ENCODE results near the gene CALD1. TPM values are rescaled to one million over a fixed set of nuclear protein-coding genes. Genes with fewer than 3 reads are reported as not detected.

CALD1 gene
- polyA plus RNA-seq, 1 donor from 2014 or later: 8.0 TPM

DNA sequence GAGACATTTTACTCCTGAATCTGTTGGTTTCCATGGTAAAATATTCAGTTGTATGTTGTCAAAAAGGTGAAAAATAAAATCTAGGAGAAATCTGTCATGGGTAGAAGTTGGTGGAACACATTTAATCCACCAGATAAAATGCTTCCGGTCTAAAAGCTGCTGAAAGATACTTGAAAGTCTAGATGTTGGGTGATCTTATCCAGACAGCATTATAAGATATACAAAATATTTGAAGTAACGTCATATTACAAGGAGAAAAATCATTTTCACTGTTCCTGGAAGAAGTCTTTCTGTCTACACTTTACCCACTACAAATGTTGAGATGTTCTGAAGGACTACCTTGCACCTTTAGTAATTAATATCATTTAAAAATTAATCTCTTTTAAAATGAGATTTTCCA is 40.9 kb downstream of the CALD1 start:
- TF ChIP-seq SMC3 (conservative IDR thresholded peaks at IDR 0.05; ENCODE audit: poor library complexity) (no peak), EP300 (conservative IDR thresholded peaks at IDR 0.05; ENCODE audit: poor library complexity, severe bottlenecking) (no peak), MXI1 (conservative IDR thresholded peaks at IDR 0.05; ENCODE audit: poor library complexity, severe bottlenecking) (no peak), POLR2AphosphoS5 (IDR thresholded peaks at IDR 0.05) (no peak), TAF1 (IDR thresholded peaks at IDR 0.05; ENCODE audit: low read depth) (no peak), RAD21 (conservative IDR thresholded peaks at IDR 0.05) (no peak), EZH2 (IDR thresholded peaks at IDR 0.05; ENCODE audit: borderline replicate concordance, insufficient read depth, low read length, poor library complexity, severe bottlenecking) (no peak)
- TF ChIP-seq, protein P1, sequence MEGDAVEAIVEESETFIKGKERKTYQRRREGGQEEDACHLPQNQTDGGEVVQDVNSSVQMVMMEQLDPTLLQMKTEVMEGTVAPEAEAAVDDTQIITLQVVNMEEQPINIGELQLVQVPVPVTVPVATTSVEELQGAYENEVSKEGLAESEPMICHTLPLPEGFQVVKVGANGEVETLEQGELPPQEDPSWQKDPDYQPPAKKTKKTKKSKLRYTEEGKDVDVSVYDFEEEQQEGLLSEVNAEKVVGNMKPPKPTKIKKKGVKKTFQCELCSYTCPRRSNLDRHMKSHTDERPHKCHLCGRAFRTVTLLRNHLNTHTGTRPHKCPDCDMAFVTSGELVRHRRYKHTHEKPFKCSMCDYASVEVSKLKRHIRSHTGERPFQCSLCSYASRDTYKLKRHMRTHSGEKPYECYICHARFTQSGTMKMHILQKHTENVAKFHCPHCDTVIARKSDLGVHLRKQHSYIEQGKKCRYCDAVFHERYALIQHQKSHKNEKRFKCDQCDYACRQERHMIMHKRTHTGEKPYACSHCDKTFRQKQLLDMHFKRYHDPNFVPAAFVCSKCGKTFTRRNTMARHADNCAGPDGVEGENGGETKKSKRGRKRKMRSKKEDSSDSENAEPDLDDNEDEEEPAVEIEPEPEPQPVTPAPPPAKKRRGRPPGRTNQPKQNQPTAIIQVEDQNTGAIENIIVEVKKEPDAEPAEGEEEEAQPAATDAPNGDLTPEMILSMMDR (IDR thresholded peaks at IDR 0.05; ENCODE audit: poor library complexity, severe bottlenecking): no peak
- TF ChIP-seq, protein P2, sequence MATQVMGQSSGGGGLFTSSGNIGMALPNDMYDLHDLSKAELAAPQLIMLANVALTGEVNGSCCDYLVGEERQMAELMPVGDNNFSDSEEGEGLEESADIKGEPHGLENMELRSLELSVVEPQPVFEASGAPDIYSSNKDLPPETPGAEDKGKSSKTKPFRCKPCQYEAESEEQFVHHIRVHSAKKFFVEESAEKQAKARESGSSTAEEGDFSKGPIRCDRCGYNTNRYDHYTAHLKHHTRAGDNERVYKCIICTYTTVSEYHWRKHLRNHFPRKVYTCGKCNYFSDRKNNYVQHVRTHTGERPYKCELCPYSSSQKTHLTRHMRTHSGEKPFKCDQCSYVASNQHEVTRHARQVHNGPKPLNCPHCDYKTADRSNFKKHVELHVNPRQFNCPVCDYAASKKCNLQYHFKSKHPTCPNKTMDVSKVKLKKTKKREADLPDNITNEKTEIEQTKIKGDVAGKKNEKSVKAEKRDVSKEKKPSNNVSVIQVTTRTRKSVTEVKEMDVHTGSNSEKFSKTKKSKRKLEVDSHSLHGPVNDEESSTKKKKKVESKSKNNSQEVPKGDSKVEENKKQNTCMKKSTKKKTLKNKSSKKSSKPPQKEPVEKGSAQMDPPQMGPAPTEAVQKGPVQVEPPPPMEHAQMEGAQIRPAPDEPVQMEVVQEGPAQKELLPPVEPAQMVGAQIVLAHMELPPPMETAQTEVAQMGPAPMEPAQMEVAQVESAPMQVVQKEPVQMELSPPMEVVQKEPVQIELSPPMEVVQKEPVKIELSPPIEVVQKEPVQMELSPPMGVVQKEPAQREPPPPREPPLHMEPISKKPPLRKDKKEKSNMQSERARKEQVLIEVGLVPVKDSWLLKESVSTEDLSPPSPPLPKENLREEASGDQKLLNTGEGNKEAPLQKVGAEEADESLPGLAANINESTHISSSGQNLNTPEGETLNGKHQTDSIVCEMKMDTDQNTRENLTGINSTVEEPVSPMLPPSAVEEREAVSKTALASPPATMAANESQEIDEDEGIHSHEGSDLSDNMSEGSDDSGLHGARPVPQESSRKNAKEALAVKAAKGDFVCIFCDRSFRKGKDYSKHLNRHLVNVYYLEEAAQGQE (IDR thresholded peaks at IDR 0.05; ENCODE audit: borderline replicate concordance): no peak
- Histone ChIP-seq H3F3A (ENCODE audit: insufficient read depth, low read length, poor library complexity, severe bottlenecking) (no peaks in the 10 kb centered on the region), H3K9me3 (ENCODE audit: low read length) (no peaks in the 10 kb centered on the region), H3K27ac (ENCODE audit: low read length) (no peak overlapping the region), H3K4me3 (ENCODE audit: low read length) (no peak overlapping the region), H4K20me1 (ENCODE audit: insufficient read depth) (no peaks in the 10 kb centered on the region), H3K9me2 (ENCODE audit: insufficient read depth, low read length) (no peaks in the 10 kb centered on the region), H3K27me3 (ENCODE audit: insufficient read depth, low read depth, low read length) (no peaks in the 10 kb centered on the region), H3K79me2 (replicated peaks; ENCODE audit: insufficient read depth, low read length) (no peaks in the 10 kb centered on the region), H3K9ac (ENCODE audit: low read length) (no peak overlapping the region), H3K36me3 (ENCODE audit: insufficient read depth, low read length) (no peaks in the 10 kb centered on the region), H3K4me2 (ENCODE audit: low read length) (no peak overlapping the region), H2AFZ (ENCODE audit: low read depth, low read length) (no peak overlapping the region)

GRCh38 chr7:134820778-134821177 is 41.3 kb downstream of the CALD1 start:
- Histone ChIP-seq H4K20me1 (ENCODE audit: insufficient read depth) (no peaks in the 10 kb centered on the region), H3K9me2 (ENCODE audit: insufficient read depth, low read length) (no peaks in the 10 kb centered on the region), H3K79me2 (replicated peaks; ENCODE audit: insufficient read depth, low read length) (no peaks in the 10 kb centered on the region), H3K4me3 (ENCODE audit: low read length) (no peak overlapping the region), H3K27me3 (ENCODE audit: insufficient read depth, low read depth, low read length) (no peaks in the 10 kb centered on the region), H2AFZ (ENCODE audit: low read depth, low read length) (no peak overlapping the region), H3K27ac (ENCODE audit: low read length) (no peak overlapping the region), H3K9ac (ENCODE audit: low read length) (no peak overlapping the region), H3K9me3 (ENCODE audit: low read length) (no peaks in the 10 kb centered on the region), H3F3A (ENCODE audit: insufficient read depth, low read length, poor library complexity, severe bottlenecking) (no peaks in the 10 kb centered on the region), H3K36me3 (ENCODE audit: insufficient read depth, low read length) (no peaks in the 10 kb centered on the region), H3K4me2 (ENCODE audit: low read length) (no peak overlapping the region)
- no peak for TF ChIP-seq EP300 (conservative IDR thresholded peaks at IDR 0.05; ENCODE audit: poor library complexity, severe bottlenecking)
- TF ChIP-seq TAF1 (IDR thresholded peaks at IDR 0.05; ENCODE audit: low read depth): no peak
- TF ChIP-seq MXI1 (conservative IDR thresholded peaks at IDR 0.05; ENCODE audit: poor library complexity, severe bottlenecking): no peak
- TF ChIP-seq, protein P1 (IDR thresholded peaks at IDR 0.05; ENCODE audit: poor library complexity, severe bottlenecking): no peak
- TF ChIP-seq, protein P2 (IDR thresholded peaks at IDR 0.05; ENCODE audit: borderline replicate concordance): no peak
- no peak for TF ChIP-seq SMC3 (conservative IDR thresholded peaks at IDR 0.05; ENCODE audit: poor library complexity)
- TF ChIP-seq POLR2AphosphoS5 (IDR thresholded peaks at IDR 0.05): no peak
- no peak for TF ChIP-seq EZH2 (IDR thresholded peaks at IDR 0.05; ENCODE audit: borderline replicate concordance, insufficient read depth, low read length, poor library complexity, severe bottlenecking)
- TF ChIP-seq RAD21 (conservative IDR thresholded peaks at IDR 0.05): no peak
